Activated CD8-positive, alpha-beta memory T cell treated with anti-CD3 and anti-CD28 coated beads, Interleukin-2, amount 50 U/mL, for 24 hours (primary cell): ENCODE results near the gene TROAP.
"Not testable (repeated sequence)": the region's sequence is repeated elsewhere in the genome, so short reads cannot be mapped to it uniquely, and the experiment has no call there.

ENCODE experiments used
- DNase-seq: peaks from one replicate; pipeline ENCODE4 v3.0.0-alpha.2; 2020; ENCODE audit errors: extremely low read depth

Gene TROAP

DNA sequence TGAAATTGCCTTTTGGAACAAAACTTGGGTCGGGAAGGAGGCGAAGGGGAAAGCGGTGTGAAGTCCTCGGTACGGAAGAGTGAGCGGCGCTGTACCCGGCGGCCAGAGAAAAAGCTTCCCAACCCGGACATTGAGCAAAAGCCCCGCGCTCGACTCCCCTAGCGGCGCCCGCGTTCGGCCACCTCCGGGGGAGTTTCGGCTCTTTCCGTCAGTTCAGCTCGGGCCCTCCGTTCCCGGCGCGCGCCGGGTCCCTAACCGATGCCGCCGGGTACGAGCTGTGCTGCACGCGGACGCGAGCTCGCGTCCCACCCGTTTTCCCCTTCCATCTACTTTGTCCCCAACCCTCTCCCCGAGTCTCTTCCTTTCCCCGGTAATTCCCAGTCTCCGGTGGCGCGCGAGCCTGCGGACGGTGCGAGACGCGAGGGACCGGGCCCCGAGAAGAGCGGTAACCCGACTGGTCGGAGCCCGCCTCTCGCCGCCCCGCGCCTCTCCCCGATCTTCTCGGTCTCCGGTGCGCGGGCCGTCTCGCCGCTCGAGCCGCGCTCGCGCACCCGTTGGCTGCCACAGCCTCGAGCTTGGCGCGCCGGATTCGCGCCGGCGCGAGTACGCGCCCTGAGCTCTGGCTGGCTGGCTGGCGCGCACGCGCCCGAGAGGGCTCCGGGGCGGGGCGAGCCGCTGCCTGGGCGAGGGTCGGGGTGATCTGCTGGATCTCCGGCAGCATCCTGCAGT is 43.8 kb downstream of the TROAP start:
- DNase-seq: peak; percentile 60

DNA sequence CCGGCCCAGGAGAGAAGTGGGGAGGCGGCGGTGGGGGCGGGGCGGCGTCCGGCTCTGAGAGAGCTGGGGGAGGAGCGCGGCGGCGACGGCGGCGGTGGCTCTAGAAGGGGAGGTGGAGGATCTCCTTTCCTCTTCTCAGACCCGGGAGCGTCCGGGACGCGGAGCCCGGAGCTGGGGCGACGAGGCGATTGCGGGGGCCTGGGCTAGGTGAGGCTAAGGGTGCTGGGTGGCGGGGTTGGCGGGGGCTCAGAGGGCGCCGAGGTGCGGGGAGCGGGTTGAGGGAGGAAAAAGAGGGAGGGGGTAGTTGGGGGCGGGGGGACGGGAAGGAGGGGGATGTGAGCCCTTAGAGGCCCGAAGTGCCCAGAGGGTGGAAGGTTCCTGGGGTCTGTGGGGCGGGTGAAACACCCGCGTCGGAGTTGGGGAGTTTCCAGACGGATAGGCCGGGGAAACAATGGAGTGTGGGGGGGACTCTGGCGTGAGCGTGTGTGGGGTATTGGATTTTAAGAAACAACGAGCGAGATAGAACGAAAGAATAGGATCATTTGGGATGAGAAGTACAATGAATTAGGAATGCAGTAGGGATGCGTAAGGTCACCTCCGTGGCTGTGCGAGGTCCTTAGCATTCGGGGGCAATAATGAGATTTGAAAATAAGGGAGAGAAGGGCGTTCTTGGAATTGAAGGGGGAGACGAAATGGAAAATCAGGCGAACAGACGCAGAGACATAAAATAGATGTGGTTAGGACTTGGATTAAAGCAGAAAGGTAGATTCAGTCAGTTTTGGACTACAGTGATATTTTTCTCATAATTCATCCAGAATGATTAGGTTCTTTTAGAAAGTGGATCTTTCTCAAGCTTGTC is 44.6 kb downstream of the TROAP start, which contains the start of gene SPATS2:
Gene SPATS2 (plus strand): TSS at position 82 of the 859 bp plus-strand sequence. CDS start 93,551 bp downstream, outside the sequence.
- DNase-seq: no peak

- no peak for DNase-seq
These were observed 45.2 kb downstream of the TROAP start for GRCh38 chr12:49368240-49368600.

DNA sequence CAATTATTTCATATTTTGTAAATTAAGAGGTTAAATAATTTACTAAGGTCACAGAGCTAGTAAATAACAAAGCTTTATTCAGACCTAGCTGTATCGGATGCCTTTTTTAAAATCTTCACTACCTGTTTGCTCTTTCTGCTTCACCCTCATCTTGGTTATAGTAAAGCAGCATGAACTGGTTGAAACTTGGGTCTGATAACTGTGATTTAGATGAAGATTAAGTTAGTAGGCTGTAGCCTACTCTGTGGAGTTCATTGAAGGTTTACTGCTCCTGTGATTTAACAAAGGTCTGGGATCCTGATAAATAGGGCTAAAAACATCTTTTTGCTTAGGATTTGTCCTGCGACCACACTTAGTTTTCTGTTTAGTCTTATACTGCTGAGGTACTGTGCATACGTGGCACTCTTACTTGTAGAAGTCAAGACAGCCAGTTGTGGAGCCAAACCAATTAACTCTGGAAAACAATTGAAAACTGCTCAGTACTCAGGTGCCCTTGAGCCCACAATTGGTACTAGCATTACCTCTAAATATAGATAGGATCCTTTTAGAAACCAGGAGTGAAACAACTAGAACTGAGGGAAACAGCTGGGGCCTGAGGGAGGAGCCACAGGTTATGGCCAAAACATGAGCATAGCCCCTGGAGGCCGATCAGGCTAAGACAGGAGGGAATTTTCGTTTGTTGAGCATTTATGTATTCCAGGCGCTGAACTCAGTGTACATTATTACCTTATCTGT is 46.5 kb downstream of the TROAP start:
- no peak for DNase-seq

DNA sequence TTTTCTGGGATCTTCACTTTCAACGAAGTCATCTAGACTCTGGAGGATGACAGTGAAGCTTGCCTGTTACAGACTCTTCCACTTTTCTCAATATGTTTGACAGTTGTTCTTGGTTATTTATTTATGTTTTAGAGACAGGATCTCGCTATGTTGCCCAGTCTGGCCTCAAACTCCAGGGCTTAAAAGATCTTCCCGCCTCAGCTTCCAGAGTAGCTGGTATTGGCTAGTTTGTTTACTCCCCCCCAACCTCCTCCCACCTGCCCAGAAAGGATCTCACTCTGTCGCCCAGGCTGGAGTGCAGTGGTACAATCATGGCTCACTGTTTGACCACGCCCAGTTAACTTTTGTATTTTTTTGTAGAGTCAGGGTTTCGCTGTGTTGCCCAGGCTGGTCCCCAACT is 47.5 kb downstream of the TROAP start:
- no peak for DNase-seq

DNA sequence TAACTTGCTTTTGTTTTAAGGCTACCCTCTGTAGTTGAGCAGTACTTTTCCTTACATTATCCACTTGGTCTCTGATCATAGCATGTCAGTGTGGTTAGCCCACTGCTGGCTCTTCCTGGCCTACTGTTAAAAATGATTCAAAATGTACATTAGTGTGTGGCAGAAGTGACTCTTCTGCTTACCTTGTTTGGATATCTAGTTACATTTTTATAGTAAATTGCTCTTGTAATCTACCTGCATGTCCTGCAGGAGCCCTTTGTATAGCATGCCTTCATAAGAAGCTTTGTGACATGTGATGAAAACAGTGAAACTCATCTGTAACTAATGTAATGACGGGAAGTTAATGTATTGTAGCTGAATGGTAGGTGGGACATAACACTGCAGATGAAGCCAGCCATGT is 52.4 kb downstream of the TROAP start:
- DNase-seq: no peak

DNA sequence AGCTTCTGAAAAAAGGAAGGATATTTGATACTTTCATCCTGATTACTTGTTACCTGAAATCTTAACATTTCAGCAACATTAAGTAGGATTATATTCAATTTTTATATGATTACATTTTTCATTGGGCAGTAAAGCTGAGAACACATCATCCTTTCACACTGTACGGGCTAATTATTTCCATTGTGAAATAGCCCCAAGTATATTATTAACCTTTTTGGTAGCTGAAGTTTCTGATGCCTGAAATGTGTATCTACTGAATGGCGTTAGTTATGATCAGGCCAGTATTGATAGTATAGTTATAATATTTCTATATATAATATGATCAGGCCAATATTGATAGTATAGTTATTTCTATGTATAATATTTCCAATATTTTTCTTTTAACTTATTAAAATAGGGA is 54.3 kb downstream of the TROAP start:
- DNase-seq: no peak

- not testable (repeated sequence) for DNase-seq
These were observed 57.1 kb downstream of the TROAP start for GRCh38 chr12:49380184-49380583.
